Smooth muscle cell (in vitro differentiated cells): ENCODE data around the gene SLC13A4. TPM values are rescaled to one million over a fixed set of nuclear protein-coding genes. Genes with fewer than 3 reads are reported as not detected.

Experiments used
- DNase-seq: peaks from one replicate; lab custom pipeline; 2025; ENCODE audit not compliant: unreplicated experiment; lab: John Stamatoyannopoulos, UW
- H2AFZ ChIP-seq: fragments of 200-600 bp; sonication (generic); 2 replicates; pipeline ENCODE4 v1.6.0; 2016; ENCODE audit warnings: antibody characterized with exemption, low read depth, mild to moderate bottlenecking
- H3F3A ChIP-seq: fragments of 200-600 bp; sonication (generic); 2 replicates; pipeline ENCODE4 v1.6.0; 2017; ENCODE audit warnings: antibody characterized with exemption, low read depth
- H3K27ac ChIP-seq: fragments of 200-600 bp; sonication (generic); 2 replicates; pipeline ENCODE4 v1.5.1; 2016; ENCODE audit warnings: low read depth, mild to moderate bottlenecking
- H3K27me3 ChIP-seq: fragments of 200-600 bp; sonication (generic); 2 replicates; pipeline ENCODE4 v1.6.1; 2016; ENCODE audit warnings: low read depth, mild to moderate bottlenecking
- H3K36me3 ChIP-seq: fragments of 200-600 bp; sonication (generic); 2 replicates; pipeline ENCODE4 v1.5.1; 2016; ENCODE audit warnings: low read depth
- H3K4me1 ChIP-seq: fragments of 200-600 bp; sonication (generic); 2 replicates; pipeline ENCODE4 v1.5.1; 2016; ENCODE audit warnings: low read depth
- H3K4me2 ChIP-seq: fragments of 200-600 bp; sonication (generic); 2 replicates; pipeline ENCODE4 v1.6.0; 2016; ENCODE audit warnings: mild to moderate bottlenecking
- H3K4me3 ChIP-seq: fragments of 200-600 bp; sonication (generic); 2 replicates; pipeline ENCODE4 v1.5.1; 2016; ENCODE audit warnings: mild to moderate bottlenecking
- H3K79me2 ChIP-seq: fragments of 200-600 bp; sonication (generic); 2 replicates; pipeline ENCODE4 v1.6.0; 2016; ENCODE audit warnings: low read depth, mild to moderate bottlenecking
- H3K9ac ChIP-seq: fragments of 200-600 bp; sonication (generic); 2 replicates; pipeline ENCODE4 v1.6.0; 2016; ENCODE audit warnings: low read depth
- H3K9me3 ChIP-seq: fragments of 200-600 bp; sonication (generic); replicated peaks from 2 replicates; pipeline ENCODE4 v1.5.1; 2016; ENCODE audit warnings: low read depth
- H4K20me1 ChIP-seq: fragments of 200-600 bp; sonication (generic); 2 replicates; pipeline ENCODE4 v1.6.0; 2016; ENCODE audit warnings: low read depth
- WGBS: methylation state at CpG from one replicate; pipeline ENCODE4 v1.1.7; 2016; ENCODE audit warnings: low lambda C conversion rate; 5-methylcytosine and 5-hydroxymethylcytosine counted together
- polyA plus RNA-seq: library from polyadenylated mRNA; unstranded; fragments of >200 nt; fragmentation: Nextera tagmentation; extraction: Ambion mirVana; gene quantifications from 2 replicates; pipeline ENCODE4 v1.2.1, GENCODE V29; 2016
- total RNA-seq: library from RNA; depleted of rRNA; stranded (reverse); fragments of >200 nt; gene quantifications from 2 replicates; pipeline ENCODE4 v1.2.3, GENCODE V29; 2014
- TF ChIP-seq, protein P1 (sequence below): fragments of 200-600 bp; sonication (generic); IDR thresholded peaks from 2 replicates; pipeline ENCODE4 v1.5.1; 2017; ENCODE audit warnings: borderline replicate concordance, mild to moderate bottlenecking, antibody characterized with exemption; ENCODE audit not compliant: insufficient read depth, poor library complexity, severe bottlenecking

Gene SLC13A4
- total and polyA plus RNA-seq, 2 experiments from 2014 or later: 0.61 TPM; not detected in 1

DNA sequence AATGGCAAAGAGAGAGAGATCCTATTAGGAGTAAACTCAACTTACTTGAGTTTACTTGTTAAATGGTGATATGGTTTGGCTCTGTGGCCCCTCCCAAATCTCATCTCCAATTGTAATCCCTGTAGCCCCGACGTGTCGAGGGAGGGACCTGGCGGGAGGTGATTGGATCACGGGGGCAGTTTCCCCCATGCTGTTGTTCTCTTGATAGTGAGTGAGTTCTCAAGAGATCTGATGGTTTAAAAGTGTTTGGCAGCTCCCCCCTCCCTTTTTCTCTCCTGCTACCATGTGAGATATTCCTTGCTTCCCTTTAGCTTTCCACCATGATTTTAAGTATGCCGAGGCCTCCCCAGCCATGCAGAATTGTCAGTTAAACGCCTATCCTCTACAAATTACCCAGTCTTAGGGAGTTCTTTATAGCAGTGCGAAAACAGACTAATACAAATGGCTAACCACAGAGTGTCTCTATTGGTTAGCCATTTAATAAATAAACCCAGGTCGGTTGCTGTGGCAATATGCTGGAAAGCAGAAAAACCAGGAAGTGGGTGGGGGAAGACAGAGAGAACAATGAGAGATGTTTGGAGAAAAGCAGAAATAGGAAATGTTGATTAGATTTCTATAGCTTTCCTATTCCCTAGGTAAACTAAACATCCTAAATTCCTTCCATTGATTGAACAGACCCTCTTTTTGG is 68.7 kb downstream of the SLC13A4 start:
- Histone ChIP-seq H3F3A (peaks cover 6% of the 10 kb centered on the region), H3K9ac (no peak overlapping the region), H3K4me2 (no peak overlapping the region), H3K4me3 (no peak overlapping the region), H4K20me1 (no peaks in the 10 kb centered on the region), H3K79me2 (peaks cover 13% of the 10 kb centered on the region), H3K27ac (no peak overlapping the region), H3K36me3 (no peaks in the 10 kb centered on the region), H2AFZ (no peak overlapping the region), H3K27me3 (no peaks in the 10 kb centered on the region), H3K4me1 (peaks cover 9% of the 10 kb centered on the region), H3K9me3 (no peaks in the 10 kb centered on the region)
- TF ChIP-seq, protein P1, sequence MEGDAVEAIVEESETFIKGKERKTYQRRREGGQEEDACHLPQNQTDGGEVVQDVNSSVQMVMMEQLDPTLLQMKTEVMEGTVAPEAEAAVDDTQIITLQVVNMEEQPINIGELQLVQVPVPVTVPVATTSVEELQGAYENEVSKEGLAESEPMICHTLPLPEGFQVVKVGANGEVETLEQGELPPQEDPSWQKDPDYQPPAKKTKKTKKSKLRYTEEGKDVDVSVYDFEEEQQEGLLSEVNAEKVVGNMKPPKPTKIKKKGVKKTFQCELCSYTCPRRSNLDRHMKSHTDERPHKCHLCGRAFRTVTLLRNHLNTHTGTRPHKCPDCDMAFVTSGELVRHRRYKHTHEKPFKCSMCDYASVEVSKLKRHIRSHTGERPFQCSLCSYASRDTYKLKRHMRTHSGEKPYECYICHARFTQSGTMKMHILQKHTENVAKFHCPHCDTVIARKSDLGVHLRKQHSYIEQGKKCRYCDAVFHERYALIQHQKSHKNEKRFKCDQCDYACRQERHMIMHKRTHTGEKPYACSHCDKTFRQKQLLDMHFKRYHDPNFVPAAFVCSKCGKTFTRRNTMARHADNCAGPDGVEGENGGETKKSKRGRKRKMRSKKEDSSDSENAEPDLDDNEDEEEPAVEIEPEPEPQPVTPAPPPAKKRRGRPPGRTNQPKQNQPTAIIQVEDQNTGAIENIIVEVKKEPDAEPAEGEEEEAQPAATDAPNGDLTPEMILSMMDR: no peak
- DNase-seq: no peak
- 92% methylated on average over 9 of the region's 9 CpGs for WGBS

- peaks cover 6% of the 10 kb centered on the region for H3K4me1 ChIP-seq
- no peak overlapping the region for H3K9ac ChIP-seq
- no peaks in the 10 kb centered on the region for H4K20me1 ChIP-seq
- H3K4me2 ChIP-seq: no peak overlapping the region
- TF ChIP-seq, protein P1: no peak
- no peak overlapping the region for H3K27ac ChIP-seq
- H3K79me2 ChIP-seq: peaks cover 6% of the 10 kb centered on the region
- DNase-seq: no peak
- H3F3A ChIP-seq: peaks cover 6% of the 10 kb centered on the region
- no peak overlapping the region for H2AFZ ChIP-seq
- H3K27me3 ChIP-seq: no peaks in the 10 kb centered on the region
- no peaks in the 10 kb centered on the region for H3K36me3 ChIP-seq
- no peaks in the 10 kb centered on the region for H3K9me3 ChIP-seq
- no peak overlapping the region for H3K4me3 ChIP-seq
- WGBS: 90% methylated on average over 5 of the region's 5 CpGs
Measured at GRCh38 chr7:135658564-135658963, 69.4 kb downstream of the SLC13A4 start.

DNA sequence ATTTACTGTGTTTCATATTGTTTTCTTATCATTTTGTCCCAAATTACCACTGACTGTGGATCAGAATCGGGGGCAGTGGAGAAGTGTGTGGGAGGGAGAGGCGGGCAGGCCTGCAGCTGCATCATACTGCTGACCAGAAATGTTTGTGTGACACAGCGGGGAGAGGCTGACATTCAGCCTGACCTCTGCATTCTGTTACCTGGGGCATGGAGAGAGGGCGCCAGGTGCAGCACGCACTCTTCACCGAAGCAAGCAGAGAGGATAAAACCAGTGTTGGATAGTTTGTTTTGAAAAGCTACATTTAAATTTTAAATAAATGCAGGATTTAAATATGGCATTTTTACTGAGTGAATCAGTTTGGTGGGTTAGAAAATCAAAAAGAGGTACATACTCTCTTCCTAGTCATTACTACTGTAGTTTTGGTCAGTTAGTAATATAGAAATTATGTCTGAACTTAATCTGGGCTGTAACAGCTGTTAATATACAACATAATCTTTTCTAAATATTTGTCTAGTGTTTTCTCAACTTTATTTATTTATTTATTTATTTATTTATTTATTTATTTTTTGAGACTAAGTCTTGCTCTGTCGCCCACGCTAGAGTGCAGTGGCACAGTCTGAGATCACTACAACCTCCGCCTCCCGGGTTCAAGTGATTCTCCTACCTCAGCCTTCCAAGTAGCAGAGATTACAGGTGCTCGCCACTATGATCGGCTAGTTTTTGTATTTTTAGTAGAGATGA is 74.5 kb downstream of the SLC13A4 start:
- Histone ChIP-seq H3K27ac (no peak overlapping the region), H3K4me3 (no peak overlapping the region), H3K4me1 (no peaks in the 10 kb centered on the region), H3K4me2 (peak overlapping the region; percentile 18), H3K79me2 (no peaks in the 10 kb centered on the region), H3K9me3 (no peaks in the 10 kb centered on the region), H3K27me3 (no peaks in the 10 kb centered on the region), H2AFZ (no peak overlapping the region), H4K20me1 (no peaks in the 10 kb centered on the region), H3K9ac (no peak overlapping the region), H3K36me3 (peaks cover under 1% of the 10 kb centered on the region), H3F3A (no peaks in the 10 kb centered on the region)
- 78% methylated on average over 12 of the region's 12 CpGs for WGBS
- TF ChIP-seq, protein P1: no peak
- DNase-seq: no peak
